Measurements from ENCODE around the gene MACO1.

The MACO1 gene

GRCh38 chr1:25524568-25525360 is 94.1 kb downstream of the MACO1 start:
- no peak for DNase-seq

- no peak for DNase-seq
Observed at GRCh38 chr1:25525361-25525688, 94.6 kb downstream of the MACO1 start.

GRCh38 chr1:25526753-25527152 is 96.1 kb downstream of the MACO1 start:
- no peak for DNase-seq

GRCh38 chr1:25527226-25527846 is 96.6 kb downstream of the MACO1 start:
- no peak for DNase-seq

GRCh38 chr1:25527946-25528595 is 97.4 kb downstream of the MACO1 start:
- no peak for DNase-seq

GRCh38 chr1:25528881-25529517 is 98.3 kb downstream of the MACO1 start:
- no peak for DNase-seq

- no peak for DNase-seq
Observed at GRCh38 chr1:25529518-25530185, 99.0 kb downstream of the MACO1 start.

- DNase-seq, result no peak
Observed at GRCh38 chr1:25530186-25531081, 99.7 kb downstream of the MACO1 start.

GRCh38 chr1:25531082-25531461 is 100.4 kb downstream of the MACO1 start:
- no peak for DNase-seq

- no peak for DNase-seq
Observed at GRCh38 chr1:25532970-25533369, 102.3 kb downstream of the MACO1 start.

GRCh38 chr1:25533775-25534409 is 103.2 kb downstream of the MACO1 start:
- DNase-seq, result no peak

GRCh38 chr1:25534410-25534788 is 103.7 kb downstream of the MACO1 start:
- DNase-seq, result no peak

GRCh38 chr1:25536124-25536523 is 105.4 kb downstream of the MACO1 start:
- no peak for DNase-seq

GRCh38 chr1:25537153-25537831 is 106.6 kb downstream of the MACO1 start:
- DNase-seq, result no peak

- DNase-seq, result no peak
Observed at GRCh38 chr1:25538191-25538767, 107.6 kb downstream of the MACO1 start.

- no peak for DNase-seq
Observed at GRCh38 chr1:25540750-25541342, 110.1 kb downstream of the MACO1 start.

GRCh38 chr1:25541425-25541824 is 110.7 kb downstream of the MACO1 start:
- DNase-seq, result no peak

- no peak for DNase-seq
Observed at GRCh38 chr1:25541889-25542658, 111.4 kb downstream of the MACO1 start.

GRCh38 chr1:25543005-25543424 is 112.3 kb downstream of the MACO1 start:
- no peak for DNase-seq

Data from right kidney (tissue), 1 donor.